HG03108 (cell line): ENCODE measurements around the gene CD24.
"Not testable (repeated sequence)": the region's sequence is repeated elsewhere in the genome, so short reads cannot be mapped to it uniquely, and the experiment has no call there.

Source experiments
- ATAC-seq: cut with Tn5 transposase; IDR thresholded peaks from one replicate; pipeline ENCODE4 v1.9.1; 2021; ENCODE audit warnings: moderate library complexity; ENCODE audit not compliant: unreplicated experiment

Gene CD24

DNA sequence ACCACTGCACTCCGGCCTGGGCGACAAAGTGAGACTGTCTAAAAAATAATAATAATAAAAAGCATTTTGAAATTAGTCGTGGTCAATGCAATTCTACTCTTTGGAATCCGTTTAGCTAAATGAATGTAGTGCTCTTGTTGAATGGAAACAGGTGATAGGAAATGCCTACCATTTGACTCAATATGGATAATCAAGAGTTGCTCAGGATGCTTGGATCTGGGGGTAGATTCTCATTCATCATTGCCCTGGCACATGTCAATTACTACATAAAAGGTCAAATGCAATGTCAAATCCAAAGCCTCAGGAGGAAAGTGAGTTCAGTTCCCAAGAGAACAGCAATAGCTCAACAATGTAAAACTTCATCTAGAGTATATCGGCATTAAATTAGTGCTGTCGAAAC is 3.8 kb downstream of the CD24 start:
- not testable (repeated sequence) for ATAC-seq

- no peak for ATAC-seq
Measured at GRCh38 chr6:106967936-106968555, 6.5 kb downstream of the CD24 start.

- ATAC-seq, result no peak
Measured at GRCh38 chr6:106966671-106967640, 7.6 kb downstream of the CD24 start.

DNA sequence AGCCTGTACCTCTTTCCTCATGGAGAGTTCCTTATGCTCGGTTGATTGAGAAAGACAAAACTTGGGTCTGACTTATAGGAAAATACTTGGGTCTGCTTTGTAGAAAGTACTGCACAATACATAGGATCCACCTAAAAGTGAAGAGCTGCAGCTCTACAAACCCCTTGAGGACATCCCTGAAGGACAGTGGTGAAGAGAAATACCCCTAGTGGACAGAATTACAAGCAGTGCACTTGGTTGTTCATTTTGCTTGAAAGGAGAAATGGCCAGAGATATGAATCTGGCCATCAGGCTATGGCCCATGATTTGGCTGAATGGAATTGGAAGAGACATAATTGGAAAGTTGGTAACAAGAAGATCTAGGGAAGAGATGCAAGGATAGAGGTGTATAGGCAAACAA is 8.3 kb downstream of the CD24 start:
- no peak for ATAC-seq

DNA sequence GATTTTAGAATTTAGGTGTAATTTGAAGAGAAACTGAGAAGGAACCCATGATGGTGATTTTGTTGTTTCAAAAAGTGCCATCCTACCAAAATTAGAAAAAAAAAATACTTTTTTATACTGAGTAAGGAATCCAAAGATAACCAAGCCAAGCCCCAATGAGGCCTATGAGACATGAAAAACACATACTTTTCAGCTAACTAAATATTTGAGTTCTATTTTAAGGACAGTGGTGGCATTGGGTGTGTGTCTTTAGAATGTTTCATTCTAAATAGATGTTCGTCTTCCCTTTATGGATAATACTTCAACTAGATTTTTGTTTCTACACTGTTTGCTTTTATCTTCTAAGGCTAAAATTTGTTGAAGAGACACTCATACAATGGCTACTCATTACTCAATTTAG is 9.6 kb downstream of the CD24 start:
- no peak for ATAC-seq

GRCh38 chr6:106964099-106964498 is 10.4 kb downstream of the CD24 start:
- no peak for ATAC-seq

DNA sequence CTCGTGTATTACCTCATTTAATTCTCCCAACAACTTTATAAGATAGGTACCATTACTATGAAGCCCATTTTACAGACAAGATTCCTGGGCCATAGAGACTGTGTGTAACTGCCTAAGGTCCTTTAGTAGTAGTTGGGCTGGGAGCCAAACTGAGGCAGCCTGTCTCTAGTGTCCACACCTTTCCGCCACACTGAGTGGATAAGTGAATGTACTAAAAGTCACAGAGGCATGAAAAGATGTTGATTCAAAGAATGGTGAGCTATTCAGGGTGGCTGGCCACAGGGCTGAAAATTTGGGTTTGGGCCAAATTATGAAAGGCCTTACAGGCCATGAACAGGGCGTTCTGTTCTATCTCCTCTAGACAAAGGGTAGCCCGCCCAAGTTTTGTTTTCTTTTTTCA is 11.0 kb downstream of the CD24 start:
- no peak for ATAC-seq

- ATAC-seq, result no peak
Measured at GRCh38 chr6:106961801-106962200, 12.7 kb downstream of the CD24 start.

DNA sequence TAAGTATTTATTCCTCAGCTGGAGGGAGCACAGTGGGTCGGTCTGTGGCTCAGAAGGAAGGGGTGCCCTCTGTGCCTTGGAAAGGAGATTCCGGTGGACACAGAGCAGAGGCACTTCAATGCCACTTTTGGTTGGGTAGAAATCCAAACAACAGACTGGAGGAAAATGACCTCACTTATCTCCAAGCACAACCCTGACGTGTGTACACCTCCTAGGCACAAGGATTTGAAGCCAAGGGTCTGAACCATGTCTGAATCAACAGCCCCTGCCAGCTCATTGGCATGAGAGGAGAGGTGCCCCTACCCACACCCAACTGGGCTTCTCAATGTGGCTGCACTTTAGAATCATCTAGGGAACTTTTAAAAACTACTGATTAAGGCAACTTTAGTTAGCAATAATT is 13.4 kb downstream of the CD24 start:
- ATAC-seq, result no peak

GRCh38 chr6:106959985-106960384 is 14.5 kb downstream of the CD24 start:
- ATAC-seq, result no peak

DNA sequence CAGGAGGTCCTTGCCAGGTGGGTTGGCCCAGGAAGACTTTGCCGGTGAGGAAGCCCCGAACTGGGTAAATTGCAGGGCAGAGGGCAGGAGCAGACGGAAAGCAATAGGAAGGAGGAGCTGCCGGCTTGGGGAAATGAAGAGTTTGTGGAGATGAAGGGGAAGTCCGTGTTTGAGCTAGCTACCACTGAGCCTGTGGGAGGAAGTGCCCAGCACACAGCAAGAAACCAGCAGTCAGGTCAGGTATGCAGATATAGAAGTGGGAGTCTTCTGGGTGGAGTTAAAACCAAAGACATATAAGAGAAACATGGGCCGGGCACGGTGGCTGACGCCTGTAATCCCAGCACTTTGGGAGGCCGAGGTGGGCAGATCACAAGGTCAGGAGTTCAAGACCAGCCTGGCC is 34.7 kb downstream of the CD24 start:
- ATAC-seq, result no peak

GRCh38 chr6:106939208-106939607 is 35.3 kb downstream of the CD24 start:
- no peak for ATAC-seq

GRCh38 chr6:106927531-106928398 is 46.8 kb downstream of the CD24 start:
- no peak for ATAC-seq

DNA sequence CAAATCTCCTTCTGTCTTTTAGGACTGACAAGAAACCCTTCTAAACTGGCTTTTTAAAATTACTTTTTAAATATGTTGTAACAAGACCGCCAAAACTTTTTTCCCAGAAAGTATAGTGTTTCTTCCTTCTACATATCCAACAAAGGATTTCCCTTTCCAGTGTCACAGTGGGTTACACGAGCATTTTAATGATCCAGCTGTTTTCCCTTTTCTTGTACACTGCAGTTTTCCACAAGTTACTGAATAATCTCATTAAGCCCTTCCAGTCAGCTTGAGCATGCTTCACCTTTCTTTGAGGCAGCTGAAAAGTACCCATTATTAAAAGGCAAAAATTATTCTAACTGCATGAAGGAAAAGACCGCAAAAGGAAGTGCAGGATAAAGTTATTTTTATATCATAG is 48.6 kb downstream of the CD24 start:
- no peak for ATAC-seq

DNA sequence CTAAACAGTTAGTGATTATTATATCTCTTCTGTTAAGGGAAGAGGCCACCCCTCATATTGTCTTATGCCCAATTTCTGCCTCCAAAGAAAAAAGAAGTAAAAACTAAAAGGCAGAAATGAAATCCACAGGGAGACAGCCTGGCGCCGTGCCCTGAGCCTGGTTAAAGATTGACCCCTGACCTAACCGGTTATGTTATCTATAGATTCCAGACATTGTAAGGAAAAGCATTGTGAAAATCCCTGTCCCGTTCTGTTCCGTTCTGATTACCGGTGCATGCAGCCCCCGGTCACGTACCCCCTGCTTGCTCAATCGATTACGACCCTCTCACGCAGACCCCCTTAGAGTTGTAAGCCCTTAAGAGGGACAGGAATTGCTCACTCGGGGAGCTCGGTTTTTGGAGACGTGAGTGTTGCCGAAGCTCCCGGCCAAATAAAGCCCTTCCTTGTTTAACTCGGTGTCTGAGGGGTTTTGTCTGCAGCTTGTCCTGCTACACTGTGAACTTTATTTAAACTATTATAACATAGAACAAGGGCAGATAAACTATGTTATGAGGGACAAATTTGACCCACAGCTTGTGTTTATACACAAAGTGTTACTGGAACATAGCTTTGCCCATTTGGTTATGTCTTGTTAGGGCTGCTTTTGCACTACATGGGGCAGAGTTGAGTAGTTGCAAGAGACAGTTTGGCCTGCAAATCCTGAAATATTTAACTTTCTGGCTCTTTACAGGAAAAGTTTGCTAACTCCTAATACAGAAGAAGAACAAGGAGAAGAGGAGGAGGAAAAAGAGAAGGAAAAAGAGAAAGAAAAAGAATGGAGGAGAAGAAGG is 49.6 kb downstream of the CD24 start:
- ATAC-seq, result no peak

- ATAC-seq, result no peak
Measured at GRCh38 chr6:106922626-106923025, 51.9 kb downstream of the CD24 start.
